Measurements from ENCODE around the gene C19orf81. TPM values are rescaled to one million over a fixed set of nuclear protein-coding genes. Genes with fewer than 3 reads are reported as not detected.

Gene C19orf81
- total and polyA plus RNA-seq, 9 of the 15 experiments (the other 6 are each of a cell fraction or from before 2014, with no cell fraction given), result 2.5 to 42.9 (median 33.0) TPM; not detected in 4

- TF ChIP-seq ZNF121 (CRISPR knock-in tag; conservative IDR thresholded peaks at IDR 0.05) (no peak), E2F4 (CRISPR knock-in tag; IDR thresholded peaks at IDR 0.05; ENCODE audit: low read depth) (no peak), NCOA6 (IDR thresholded peaks at IDR 0.05) (no peak), FOSL1 (tag; conservative IDR thresholded peaks at IDR 0.05) (peak; percentile 53; the same call in 1 of the 2 replicates), ZNF274 (IDR thresholded peaks at IDR 0.05; ENCODE audit: borderline replicate concordance, low read depth, low read length) (no peak), MAX (CRISPR knock-in tag; IDR thresholded peaks at IDR 0.05) (peak; percentile 69), CREB1 (IDR thresholded peaks at IDR 0.05) (peak; percentile 94), CREB1 (CRISPR knock-in tag; IDR thresholded peaks at IDR 0.05) (peak; percentile 97), ZBTB26 (CRISPR knock-in tag; IDR thresholded peaks at IDR 0.05) (no peak), MAZ (CRISPR knock-in tag; conservative IDR thresholded peaks at IDR 0.05 in 1 of 2, IDR thresholded peaks at IDR 0.05 in 1 of 2) (peak; percentile 12 to 66; a peak in 2 of 4 replicates), ETS1 (conservative IDR thresholded peaks at IDR 0.05; ENCODE audit: control insufficient read depth, low read depth, low read length) (no peak), RB1 (IDR thresholded peaks at IDR 0.05; ENCODE audit: low read depth) (peak; percentile 85), CHD2 (IDR thresholded peaks at IDR 0.05; ENCODE audit: low read depth, low read length) (peak; percentile 97), CBX8 (IDR thresholded peaks at IDR 0.05; ENCODE audit: borderline replicate concordance, extremely low read depth, low read depth, low read length, poor library complexity, severe bottlenecking) (no peak), ZKSCAN8 (CRISPR knock-in tag; IDR thresholded peaks at IDR 0.05) (no peak), SMC3 (conservative IDR thresholded peaks at IDR 0.05; ENCODE audit: insufficient read depth, low read depth, low read length) (peak; percentile 86)
- TF ChIP-seq, protein P1, sequence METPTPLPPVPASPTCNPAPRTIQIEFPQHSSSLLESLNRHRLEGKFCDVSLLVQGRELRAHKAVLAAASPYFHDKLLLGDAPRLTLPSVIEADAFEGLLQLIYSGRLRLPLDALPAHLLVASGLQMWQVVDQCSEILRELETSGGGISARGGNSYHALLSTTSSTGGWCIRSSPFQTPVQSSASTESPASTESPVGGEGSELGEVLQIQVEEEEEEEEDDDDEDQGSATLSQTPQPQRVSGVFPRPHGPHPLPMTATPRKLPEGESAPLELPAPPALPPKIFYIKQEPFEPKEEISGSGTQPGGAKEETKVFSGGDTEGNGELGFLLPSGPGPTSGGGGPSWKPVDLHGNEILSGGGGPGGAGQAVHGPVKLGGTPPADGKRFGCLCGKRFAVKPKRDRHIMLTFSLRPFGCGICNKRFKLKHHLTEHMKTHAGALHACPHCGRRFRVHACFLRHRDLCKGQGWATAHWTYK (CRISPR knock-in tag; IDR thresholded peaks at IDR 0.05), result no peak
- TF ChIP-seq, protein P2, sequence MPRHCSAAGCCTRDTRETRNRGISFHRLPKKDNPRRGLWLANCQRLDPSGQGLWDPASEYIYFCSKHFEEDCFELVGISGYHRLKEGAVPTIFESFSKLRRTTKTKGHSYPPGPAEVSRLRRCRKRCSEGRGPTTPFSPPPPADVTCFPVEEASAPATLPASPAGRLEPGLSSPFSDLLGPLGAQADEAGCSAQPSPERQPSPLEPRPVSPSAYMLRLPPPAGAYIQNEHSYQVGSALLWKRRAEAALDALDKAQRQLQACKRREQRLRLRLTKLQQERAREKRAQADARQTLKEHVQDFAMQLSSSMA (CRISPR knock-in tag; IDR thresholded peaks at IDR 0.05), result no peak
- TF ChIP-seq, protein P3, sequence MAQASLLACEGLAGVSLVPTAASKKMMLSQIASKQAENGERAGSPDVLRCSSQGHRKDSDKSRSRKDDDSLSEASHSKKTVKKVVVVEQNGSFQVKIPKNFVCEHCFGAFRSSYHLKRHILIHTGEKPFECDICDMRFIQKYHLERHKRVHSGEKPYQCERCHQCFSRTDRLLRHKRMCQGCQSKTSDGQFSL (CRISPR knock-in tag; IDR thresholded peaks at IDR 0.05), result no peak
- TF ChIP-seq, protein P3 (tag; IDR thresholded peaks at IDR 0.05), result no peak
Measured at GRCh38 chr19:50607874-50608785, 41.1 kb upstream of the C19orf81 start (continued).

All from K562 (cell line).